Natural killer cell (primary cell): ENCODE measurements around the gene TEPSIN. TPM values are rescaled to one million over a fixed set of nuclear protein-coding genes. Genes with fewer than 3 reads are reported as not detected.

Experiments
- ATAC-seq, 3 donors: fragments of 150-1000 bp in 2 of 3; fragments of 200-7000 bp in 1 of 3; cut with Tn5 transposase; 1 replicate in 1 of 3; 2 replicates in 2 of 3; pipeline ENCODE4 v1.10.0; 2021; ENCODE audit warnings: mild to moderate bottlenecking in 2 of 3, moderate library complexity in 2 of 3
- DNase-seq, 2 donors: peaks; one replicate each; pipeline versions ENCODE4 v3.0.0 to v3.0.0-alpha.2; 2013 to 2021; ENCODE audit warnings: mixed read lengths in 1 of 2
- H3K27ac ChIP-seq: one replicate; pipeline ENCODE4 v1.5.1; 2013; ENCODE audit warnings: mild to moderate bottlenecking, low read length
- H3K27me3 ChIP-seq: one replicate; pipeline ENCODE4 v1.6.1; 2013; ENCODE audit warnings: low read length; ENCODE audit not compliant: control insufficient read depth, insufficient read depth
- H3K36me3 ChIP-seq: one replicate; pipeline ENCODE4 v1.6.1; 2013; ENCODE audit warnings: low read length; ENCODE audit not compliant: control insufficient read depth, insufficient read depth
- H3K4me1 ChIP-seq: one replicate; pipeline ENCODE4 v1.6.1; 2013; ENCODE audit warnings: low read length; ENCODE audit not compliant: control insufficient read depth, insufficient read depth
- H3K4me3 ChIP-seq: one replicate; pipeline ENCODE4 v1.5.1; 2013; ENCODE audit warnings: low read length
- H3K9me3 ChIP-seq: one replicate; pipeline ENCODE4 v1.6.1; 2013; ENCODE audit warnings: low read length; ENCODE audit not compliant: control insufficient read depth, insufficient read depth
- H3K27ac Mint-ChIP-seq, 2 donors: one replicate each; pipeline ENCODE4 v1.8.0; 2022; ENCODE audit warnings: mild to moderate bottlenecking in 2 of 2, mixed read lengths in 2 of 2, moderate library complexity in 1 of 2
- H3K27me3 Mint-ChIP-seq, 2 donors: one replicate each; pipeline ENCODE4 v1.8.0; 2022; ENCODE audit warnings: low read depth in 2 of 2, mixed read lengths in 2 of 2
- H3K36me3 Mint-ChIP-seq: one replicate; pipeline ENCODE4 v1.8.0; 2022; ENCODE audit warnings: mixed read lengths
- H3K4me1 Mint-ChIP-seq, 2 donors: one replicate each; pipeline ENCODE4 v1.8.0; 2022; ENCODE audit warnings: mixed read lengths in 2 of 2
- H3K4me3 Mint-ChIP-seq: one replicate; pipeline ENCODE4 v1.8.0; 2022; ENCODE audit warnings: mild to moderate bottlenecking, moderate library complexity, mixed read lengths
- H3K9me3 Mint-ChIP-seq, 2 donors: one replicate each; pipeline ENCODE4 v1.8.0; 2022; ENCODE audit warnings: mixed read lengths in 2 of 2
- WGBS: methylation state at CpG from one replicate; pipeline ENCODE4 v1.1.7; 2013; ENCODE audit warnings: missing lambda C conversion rate; ENCODE audit not compliant: insufficient coverage; 5-methylcytosine and 5-hydroxymethylcytosine counted together
- intact Hi-C: fragments of 100-400 bp; cut with micrococcal nuclease; formaldehyde crosslinking; loops from one replicate; pipeline ENCODE4 v1.14.2; 2022
- total RNA-seq, 4 donors: library from RNA; stranded (reverse); fragments of 120-200 nt in 1 of 4; gene quantifications; one replicate each; pipeline versions ENCODE4 v1.2.3 to v1.2.4, GENCODE V29; 2013 to 2022
- TF ChIP-seq, protein P1 (sequence below): fragments of 200-600 bp; IDR thresholded peaks from one replicate; pipeline ENCODE4 v1.8.0; 2022; ENCODE audit warnings: antibody characterized with exemption

The TEPSIN gene
- total RNA-seq, 3 donors from 2014 or later (not counting 1 experiment from before 2014, with no cell fraction given) = 89.8 to 137 (median 126) TPM

DNA sequence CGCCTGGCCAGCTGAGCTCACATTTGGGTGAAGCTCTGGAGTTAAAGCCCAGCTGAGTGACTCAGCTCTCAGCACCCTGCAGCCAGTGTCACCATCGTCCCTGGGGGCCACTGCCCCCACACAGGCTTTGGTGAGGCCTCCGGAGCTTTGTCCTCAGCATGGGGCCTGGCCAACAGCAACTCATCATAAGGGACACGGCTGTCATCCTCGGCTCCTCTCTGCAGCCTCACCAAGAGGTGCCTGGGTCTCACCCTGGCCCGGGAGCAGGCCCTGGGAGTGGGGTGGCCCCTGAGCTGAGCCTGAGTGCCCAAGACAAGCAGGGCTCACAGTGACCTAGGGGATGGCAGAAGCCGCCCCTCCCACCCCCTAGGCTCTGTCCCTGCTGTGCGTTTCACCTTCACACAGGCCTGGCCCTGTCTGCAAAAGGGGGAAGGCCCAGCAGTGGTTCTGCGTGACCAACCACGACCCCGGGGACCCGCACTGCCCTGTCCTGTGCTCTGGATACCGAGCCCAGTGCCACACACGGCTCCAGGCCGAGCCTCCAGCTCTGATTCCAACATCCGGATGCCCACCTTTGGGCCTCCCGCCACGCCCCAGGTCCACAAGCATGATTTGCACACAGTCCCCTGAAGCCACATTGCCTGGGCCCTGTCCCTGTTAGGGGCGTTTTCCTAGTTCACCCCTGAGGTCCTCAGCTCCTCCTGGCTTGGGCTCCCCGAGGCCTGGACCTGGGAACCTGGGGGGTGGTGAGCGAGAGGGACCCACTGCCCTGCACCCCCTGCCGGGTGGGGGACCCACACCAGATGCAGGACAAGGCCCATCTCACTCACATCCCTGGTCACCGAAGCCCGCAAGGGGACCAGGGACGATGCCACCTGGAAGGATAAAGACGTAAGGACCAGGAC, 51.0 kb downstream of the TEPSIN start:
- H3K27me3 ChIP-seq = no peaks in the 10 kb centered on the region
- 91% methylated on average over 26 of the region's 26 CpGs for WGBS
- Mint-ChIP-seq H3K9me3 (no peaks in the 10 kb centered on the region), H3K27ac (no peak overlapping the region), H3K4me3 (no peak overlapping the region), H3K36me3 (no peaks in the 10 kb centered on the region), H3K27me3 (peaks cover 0 to 2% of the 10 kb centered on the region in 2 donors), H3K4me1 (no peaks in the 10 kb centered on the region)
- H3K4me1 ChIP-seq = no peaks in the 10 kb centered on the region
- H3K27ac ChIP-seq = no peak overlapping the region
- no peak overlapping the region for H3K4me3 ChIP-seq
- TF ChIP-seq, protein P1, sequence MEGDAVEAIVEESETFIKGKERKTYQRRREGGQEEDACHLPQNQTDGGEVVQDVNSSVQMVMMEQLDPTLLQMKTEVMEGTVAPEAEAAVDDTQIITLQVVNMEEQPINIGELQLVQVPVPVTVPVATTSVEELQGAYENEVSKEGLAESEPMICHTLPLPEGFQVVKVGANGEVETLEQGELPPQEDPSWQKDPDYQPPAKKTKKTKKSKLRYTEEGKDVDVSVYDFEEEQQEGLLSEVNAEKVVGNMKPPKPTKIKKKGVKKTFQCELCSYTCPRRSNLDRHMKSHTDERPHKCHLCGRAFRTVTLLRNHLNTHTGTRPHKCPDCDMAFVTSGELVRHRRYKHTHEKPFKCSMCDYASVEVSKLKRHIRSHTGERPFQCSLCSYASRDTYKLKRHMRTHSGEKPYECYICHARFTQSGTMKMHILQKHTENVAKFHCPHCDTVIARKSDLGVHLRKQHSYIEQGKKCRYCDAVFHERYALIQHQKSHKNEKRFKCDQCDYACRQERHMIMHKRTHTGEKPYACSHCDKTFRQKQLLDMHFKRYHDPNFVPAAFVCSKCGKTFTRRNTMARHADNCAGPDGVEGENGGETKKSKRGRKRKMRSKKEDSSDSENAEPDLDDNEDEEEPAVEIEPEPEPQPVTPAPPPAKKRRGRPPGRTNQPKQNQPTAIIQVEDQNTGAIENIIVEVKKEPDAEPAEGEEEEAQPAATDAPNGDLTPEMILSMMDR = no peak
- ATAC-seq (no peak), DNase-seq (no peak)
- no peaks in the 10 kb centered on the region for H3K36me3 ChIP-seq
- H3K9me3 ChIP-seq = no peaks in the 10 kb centered on the region
- intact Hi-C loops = no loop called here

DNA sequence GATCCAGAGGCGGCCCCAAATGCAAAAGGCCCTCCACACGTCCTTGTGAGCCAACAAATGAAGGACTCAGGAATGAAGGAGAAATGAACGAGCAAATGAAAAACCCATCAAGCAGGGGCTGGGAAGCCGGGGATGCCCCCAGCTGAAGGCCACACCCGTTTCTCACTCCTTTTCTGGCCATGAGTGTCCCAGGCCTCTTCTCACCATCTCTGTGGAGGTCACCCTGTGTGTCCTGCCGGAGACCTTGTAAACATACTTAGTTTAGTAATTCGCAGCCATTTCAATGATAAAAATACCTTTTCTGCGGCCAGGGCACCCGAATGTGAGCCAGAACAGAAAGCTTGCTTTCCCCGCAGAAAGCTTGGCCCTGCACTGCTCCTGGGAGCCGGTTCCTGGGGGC, 51.7 kb downstream of the TEPSIN start:
- ATAC-seq = no peak
- 92% methylated on average over 11 of the region's 11 CpGs for WGBS

DNA sequence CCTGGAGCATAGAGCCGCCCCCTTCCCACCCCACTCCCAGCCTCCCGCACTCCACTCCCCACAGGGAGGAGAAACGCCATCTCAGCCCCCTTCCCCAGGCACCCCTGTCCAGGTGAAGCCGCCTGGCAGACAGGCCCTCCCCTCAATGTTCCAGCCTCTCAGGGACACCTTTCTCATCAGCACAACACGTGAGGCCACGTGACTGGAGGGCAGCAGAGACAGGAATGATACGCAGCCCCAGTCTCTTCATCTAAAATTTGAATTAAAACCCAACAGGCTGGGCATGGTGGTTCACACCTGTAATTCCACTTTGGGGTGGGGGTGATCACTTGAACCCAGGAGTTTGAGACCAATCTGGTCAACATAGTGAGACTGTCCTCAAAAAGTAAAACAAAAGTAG, 52.7 kb downstream of the TEPSIN start:
- Mint-ChIP-seq H3K4me3 (no peak overlapping the region), H3K36me3 (no peaks in the 10 kb centered on the region), H3K4me1 (no peaks in the 10 kb centered on the region), H3K9me3 (no peaks in the 10 kb centered on the region), H3K27me3 (peaks cover 0 to 2% of the 10 kb centered on the region in 2 donors), H3K27ac (no peak overlapping the region)
- TF ChIP-seq, protein P1 = no peak
- Histone ChIP-seq H3K4me3 (no peak overlapping the region), H3K27ac (no peak overlapping the region), H3K4me1 (no peaks in the 10 kb centered on the region), H3K36me3 (no peaks in the 10 kb centered on the region), H3K27me3 (no peaks in the 10 kb centered on the region), H3K9me3 (no peaks in the 10 kb centered on the region)
- 86% methylated on average over 7 of the region's 7 CpGs for WGBS
- ATAC-seq (no peak), DNase-seq (no peak)
- intact Hi-C loops = no loop called here

More for the DNA sequence above, 51.7 kb downstream of the TEPSIN start:
- Histone ChIP-seq H3K4me1 (no peaks in the 10 kb centered on the region), H3K27ac (no peak overlapping the region), H3K9me3 (no peaks in the 10 kb centered on the region), H3K27me3 (no peaks in the 10 kb centered on the region), H3K36me3 (no peaks in the 10 kb centered on the region), H3K4me3 (no peak overlapping the region)
- H3K36me3 Mint-ChIP-seq = no peaks in the 10 kb centered on the region
- intact Hi-C loops = no loop called here
- no peak overlapping the region for H3K27ac Mint-ChIP-seq
- no peak overlapping the region for H3K4me3 Mint-ChIP-seq
- H3K4me1 Mint-ChIP-seq = no peaks in the 10 kb centered on the region
- peaks cover 0 to 2% of the 10 kb centered on the region in 2 donors for H3K27me3 Mint-ChIP-seq
- H3K9me3 Mint-ChIP-seq = no peaks in the 10 kb centered on the region
- TF ChIP-seq, protein P1 = no peak
- no peak for DNase-seq
